GM18858 (cell line): ENCODE data around the gene SLC6A11.

Source experiments
- ATAC-seq: cut with Tn5 transposase; IDR thresholded peaks from one replicate; pipeline ENCODE4 v1.9.1; 2021; ENCODE audit not compliant: unreplicated experiment

Gene SLC6A11

GRCh38 chr3:10950476-10951294 is 134.7 kb downstream of the SLC6A11 start:
- no peak for ATAC-seq

GRCh38 chr3:10951295-10951926 is 135.4 kb downstream of the SLC6A11 start:
- no peak for ATAC-seq

GRCh38 chr3:10952525-10952924 is 136.5 kb downstream of the SLC6A11 start:
- no peak for ATAC-seq

GRCh38 chr3:10954740-10955139 is 138.7 kb downstream of the SLC6A11 start:
- ATAC-seq: no peak

GRCh38 chr3:10955711-10956453 is 139.9 kb downstream of the SLC6A11 start:
- no peak for ATAC-seq

GRCh38 chr3:10956531-10956930 is 140.5 kb downstream of the SLC6A11 start:
- no peak for ATAC-seq

- no peak for ATAC-seq
Measured at GRCh38 chr3:10956986-10957385, 141.0 kb downstream of the SLC6A11 start.

- ATAC-seq: no peak
Measured at GRCh38 chr3:10957976-10958749, 142.1 kb downstream of the SLC6A11 start.

GRCh38 chr3:10960255-10960654 is 144.2 kb downstream of the SLC6A11 start:
- no peak for ATAC-seq

GRCh38 chr3:10961921-10962320 is 145.9 kb downstream of the SLC6A11 start:
- ATAC-seq: no peak

GRCh38 chr3:10962481-10963036 is 146.5 kb downstream of the SLC6A11 start:
- ATAC-seq: no peak

GRCh38 chr3:10964537-10965167 is 148.6 kb downstream of the SLC6A11 start:
- ATAC-seq: no peak

GRCh38 chr3:10968401-10968800 is 152.4 kb downstream of the SLC6A11 start:
- ATAC-seq: no peak

- ATAC-seq: no peak
Measured at GRCh38 chr3:10970306-10970960, 154.4 kb downstream of the SLC6A11 start.

GRCh38 chr3:10972072-10972782 is 156.2 kb downstream of the SLC6A11 start:
- no peak for ATAC-seq

GRCh38 chr3:10973046-10973595 is 157.1 kb downstream of the SLC6A11 start:
- ATAC-seq: no peak

GRCh38 chr3:10974131-10974530 is 158.1 kb downstream of the SLC6A11 start:
- no peak for ATAC-seq

GRCh38 chr3:10974746-10975375 is 158.8 kb downstream of the SLC6A11 start:
- ATAC-seq: no peak
